ES-I3 (cell line): Measurements from ENCODE around the gene SHLD3.
"Not testable (repeated sequence)": the region's sequence is repeated elsewhere in the genome, so short reads cannot be mapped to it uniquely, and the experiment has no call there.

Source experiments
- H3K36me3 ChIP-seq: 2 replicates; pipeline ENCODE4 v1.6.1; 2013; ENCODE audit warnings: mild to moderate bottlenecking, low read length, control low read depth, moderate library complexity; ENCODE audit not compliant: insufficient read depth
- H3K4me1 ChIP-seq: 2 replicates; pipeline ENCODE4 v1.6.1; 2013; ENCODE audit warnings: mild to moderate bottlenecking, control low read depth, low read length; ENCODE audit not compliant: insufficient read depth
- H3K9ac ChIP-seq: 2 replicates; pipeline ENCODE4 v1.6.1; 2013; ENCODE audit warnings: low read depth, mild to moderate bottlenecking, low read length, moderate library complexity
- H3K9me3 ChIP-seq: 2 replicates; pipeline ENCODE4 v1.6.1; 2013; ENCODE audit warnings: mild to moderate bottlenecking, low read length, moderate library complexity; ENCODE audit not compliant: control insufficient read depth, insufficient read depth

The SHLD3 gene

DNA sequence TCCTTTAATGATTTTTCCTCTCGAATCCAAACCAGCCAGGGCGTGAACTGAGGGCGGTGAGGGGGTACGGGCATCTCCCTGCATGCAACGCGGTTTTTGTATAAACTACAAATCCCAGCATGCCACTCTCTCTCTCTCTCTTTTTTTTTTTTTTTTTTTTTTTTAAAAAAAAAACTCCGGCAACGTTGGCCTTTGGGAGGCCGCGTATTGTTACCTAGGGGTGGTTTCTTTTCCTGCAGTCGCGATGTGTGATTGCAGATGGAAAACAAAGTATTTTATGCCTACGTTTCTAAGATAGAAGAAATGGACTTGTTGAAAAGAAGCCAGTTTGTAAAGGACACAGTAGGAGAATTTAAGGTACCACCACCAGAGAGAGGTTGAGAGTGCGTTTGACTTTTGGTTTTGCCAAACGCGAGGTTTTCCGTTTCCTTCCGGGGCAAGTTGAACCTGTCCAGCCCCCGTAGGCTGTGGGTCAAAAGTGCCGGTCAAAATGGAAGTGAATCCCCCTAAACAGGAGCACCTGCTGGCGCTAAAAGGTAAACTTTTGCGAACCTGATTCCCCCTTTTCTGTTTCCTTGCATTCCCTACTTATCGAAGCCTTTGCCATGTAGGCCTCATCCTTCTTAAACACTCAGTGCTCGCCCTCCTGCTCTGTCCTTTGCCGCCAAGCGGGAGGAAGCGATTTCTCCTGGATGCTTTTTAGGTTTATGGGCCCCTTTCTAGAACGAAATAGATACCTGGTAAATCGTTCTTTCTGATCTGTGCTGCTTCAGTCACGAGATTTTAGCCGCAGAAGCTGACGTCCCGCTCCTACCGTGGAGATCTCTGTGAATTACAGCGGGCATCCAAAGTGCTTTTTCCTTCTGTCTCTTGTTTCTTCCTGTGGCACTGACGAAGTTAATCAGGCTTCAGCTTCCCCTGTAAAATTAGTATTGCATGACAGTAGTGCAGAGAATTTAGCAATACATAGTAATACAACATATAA is at the start of gene SHLD3, which contains the start of gene TRAPPC13:
Gene SHLD3, plus strand, starts transcription at position 457 of the 985 bp plus-strand sequence. CDS start 4,561 bp downstream, outside the sequence.
Gene TRAPPC13, plus strand, starts transcription at position 457 of the 985 bp plus-strand sequence. Its CDS starts 34 bp downstream, at position 491.
- Histone ChIP-seq H3K9ac (peak within 1 kb of the TSS; percentile 84), H3K4me1 (no peaks in the 10 kb centered on the region), H3K36me3 (no peaks in the 10 kb centered on the region), H3K9me3 (no peaks in the 10 kb centered on the region)

- Histone ChIP-seq H3K36me3 (peaks cover 14% of the 10 kb centered on the region), H3K9me3 (no peaks in the 10 kb centered on the region), H3K9ac (no peak overlapping the region), H3K4me1 (no peaks in the 10 kb centered on the region)
These were observed 47.7 kb upstream of the SHLD3 start for GRCh38 chr5:65577141-65577540.

- no peaks in the 10 kb centered on the region for H3K4me1 ChIP-seq
- no peaks in the 10 kb centered on the region for H3K9me3 ChIP-seq
- H3K9ac ChIP-seq, result no peak overlapping the region
- H3K36me3 ChIP-seq, result peaks cover 7% of the 10 kb centered on the region; the same call in 1 of the 2 replicates
These were observed 36.1 kb upstream of the SHLD3 start for GRCh38 chr5:65588694-65589093.

- H3K9ac ChIP-seq, H3K9me3 ChIP-seq, H3K4me1 ChIP-seq: not testable (repeated sequence)
- H3K36me3 ChIP-seq, result peaks cover 13% of the 10 kb centered on the region
These were observed 23.1 kb upstream of the SHLD3 start for GRCh38 chr5:65601761-65602160.

- Histone ChIP-seq H3K4me1 (no peaks in the 10 kb centered on the region), H3K9me3 (no peaks in the 10 kb centered on the region), H3K36me3 (peaks cover 6% of the 10 kb centered on the region), H3K9ac (no peak overlapping the region)
These were observed 13.3 kb upstream of the SHLD3 start for GRCh38 chr5:65611524-65611923.

GRCh38 chr5:65612298-65612907 is 12.4 kb upstream of the SHLD3 start:
- Histone ChIP-seq H3K4me1 (no peaks in the 10 kb centered on the region), H3K9ac (no peak overlapping the region), H3K9me3 (no peaks in the 10 kb centered on the region), H3K36me3 (peaks cover 6% of the 10 kb centered on the region)

- H3K9ac ChIP-seq, result no peak overlapping the region
- H3K36me3 ChIP-seq, result no peaks in the 10 kb centered on the region
- H3K9me3 ChIP-seq, result no peaks in the 10 kb centered on the region
- H3K4me1 ChIP-seq, result no peaks in the 10 kb centered on the region
These were observed 4.8 kb upstream of the SHLD3 start for GRCh38 chr5:65620021-65620420.

GRCh38 chr5:65621961-65622360 is 2.9 kb upstream of the SHLD3 start:
- H3K9ac ChIP-seq, H3K4me1 ChIP-seq, H3K36me3 ChIP-seq, H3K9me3 ChIP-seq: not testable (repeated sequence)

- Histone ChIP-seq H3K9me3 (no peaks in the 10 kb centered on the region), H3K9ac (peak overlapping the region; percentile 84), H3K4me1 (no peaks in the 10 kb centered on the region), H3K36me3 (no peaks in the 10 kb centered on the region)
These were observed 1.3 kb upstream of the SHLD3 start for GRCh38 chr5:65623482-65623881.

GRCh38 chr5:65624025-65624570 is 729 bp upstream of the SHLD3 start, which contains the start of gene TRIM23:
Gene TRIM23, minus strand, starts transcription at chr5:65624333. Its CDS starts 59 bp downstream, at chr5:65624274.
- Histone ChIP-seq H3K36me3 (no peaks in the 10 kb centered on the region), H3K9me3 (no peaks in the 10 kb centered on the region), H3K9ac (peak within 1 kb of the TSS; percentile 84), H3K4me1 (no peaks in the 10 kb centered on the region)

GRCh38 chr5:65625743-65626142 is 916 bp downstream of the SHLD3 start:
- Histone ChIP-seq H3K9ac (peak overlapping the region; percentile 84), H3K4me1 (no peaks in the 10 kb centered on the region), H3K9me3 (no peaks in the 10 kb centered on the region), H3K36me3 (no peaks in the 10 kb centered on the region)

- Histone ChIP-seq H3K4me1 (no peaks in the 10 kb centered on the region), H3K36me3 (no peaks in the 10 kb centered on the region), H3K9me3 (no peaks in the 10 kb centered on the region), H3K9ac (no peak overlapping the region)
These were observed 6.2 kb downstream of the SHLD3 start for GRCh38 chr5:65630981-65631380.

DNA sequence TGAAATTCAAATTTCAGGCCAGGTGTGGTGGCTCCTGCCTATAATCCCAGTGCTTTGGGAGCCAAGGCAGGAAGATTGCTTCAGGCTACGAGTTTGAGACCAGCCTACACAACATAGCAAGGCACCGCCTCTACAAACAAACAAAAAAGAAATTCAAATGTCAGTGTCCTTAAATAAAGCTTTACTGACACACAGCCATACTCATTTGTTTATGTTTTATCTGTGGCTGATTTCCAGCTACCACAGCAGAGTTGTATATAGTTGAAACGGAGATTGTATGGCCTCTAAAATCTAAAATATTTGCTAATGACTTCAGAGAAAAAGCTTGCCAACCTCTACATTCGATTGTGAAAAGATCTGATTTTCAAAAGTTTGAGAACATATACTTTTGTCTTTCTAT is 15.4 kb downstream of the SHLD3 start:
- no peaks in the 10 kb centered on the region; the same call in none of the 2 replicates for H3K36me3 ChIP-seq
- no peaks in the 10 kb centered on the region for H3K9me3 ChIP-seq
- H3K4me1 ChIP-seq, result no peaks in the 10 kb centered on the region
- H3K9ac ChIP-seq, result no peak overlapping the region

DNA sequence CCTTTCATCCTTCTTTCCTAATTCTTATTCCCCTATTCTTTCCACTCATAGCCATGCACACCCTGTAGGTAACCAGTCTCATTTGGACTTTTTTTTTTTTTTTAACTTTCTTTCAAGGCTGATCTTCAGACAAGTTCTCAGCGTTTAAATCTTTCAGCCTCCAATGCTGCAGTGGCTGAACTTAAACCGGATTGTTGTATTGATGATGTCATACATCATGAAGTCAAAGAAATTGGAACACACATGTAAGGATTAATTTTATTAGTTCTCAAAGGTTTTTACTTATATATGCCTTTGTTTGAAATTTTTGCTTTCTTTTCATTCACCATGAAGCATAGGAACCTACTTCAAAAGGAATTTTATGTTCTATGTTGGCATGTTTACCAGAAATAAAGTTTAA is 22.1 kb downstream of the SHLD3 start:
- H3K9me3 ChIP-seq, result no peaks in the 10 kb centered on the region
- no peaks in the 10 kb centered on the region; the same call in 1 of the 2 replicates for H3K4me1 ChIP-seq
- H3K9ac ChIP-seq, result no peak overlapping the region
- no peaks in the 10 kb centered on the region for H3K36me3 ChIP-seq
